K562 (cell line): ENCODE results near the gene FDPS. TPM values are rescaled to one million over a fixed set of nuclear protein-coding genes. Genes with fewer than 3 reads are reported as not detected.

Experiments used
- CREB1 ChIP-seq, 2 experiments: sonication (generic) in 1 of 2; formaldehyde crosslinking in 1 of 2; IDR thresholded peaks; 2 replicates each; pipeline versions ENCODE4 v1.6.1 to v1.8.0; 2012 to 2022; ENCODE audit warnings: inconsistent platforms in 1 of 2, mild to moderate bottlenecking in 1 of 2, missing genetic modification reagents in 1 of 2, moderate library complexity in 1 of 2
- ETV1 ChIP-seq: fragments of 450-650 bp; conservative IDR thresholded peaks from 2 replicates; pipeline ENCODE4 v1.6.1; 2016; ENCODE audit warnings: missing genetic modification characterization, control low read depth, low read depth, missing compliant biosample characterization
- FUS ChIP-seq: fragments of 200-400 bp; formaldehyde crosslinking; optimal IDR thresholded peaks from 2 replicates; pipeline ENCODE3; 2017; ENCODE audit warnings: low read depth, low read length
- HSF4 ChIP-seq: fragments of 250-450 bp; sonication (Bioruptor Pico); IDR thresholded peaks from 2 replicates; pipeline ENCODE4 v2.1.2; 2022; ENCODE audit warnings: mild to moderate bottlenecking, moderate library complexity, borderline replicate concordance
- MAZ ChIP-seq, 2 experiments: fragments of 450-650 bp in 1 of 2; sonication (generic) in 1 of 2; formaldehyde crosslinking; IDR thresholded peaks in 1 of 2; conservative IDR thresholded peaks in 1 of 2; 2 replicates each; pipeline versions ENCODE4 v1.4.0 to v1.5.0; 2020; ENCODE audit warnings: mild to moderate bottlenecking in 1 of 2, missing genetic modification reagents in 1 of 2
- NCOA1 ChIP-seq: fragments of 450-650 bp; IDR thresholded peaks from 2 replicates; pipeline ENCODE4 v1.6.1; 2016; ENCODE audit warnings: low read depth
- PCBP2 ChIP-seq: fragments of 200-400 bp; formaldehyde crosslinking; IDR thresholded peaks from 2 replicates; pipeline ENCODE4 v1.6.1; 2018; ENCODE audit warnings: low read length, low read depth, mild to moderate bottlenecking, moderate library complexity; ENCODE audit not compliant: poor library complexity, severe bottlenecking
- ZNF707 ChIP-seq: fragments of 250-450 bp; sonication (Bioruptor Pico); conservative IDR thresholded peaks from 2 replicates; pipeline ENCODE4 v1.8.0; 2022; ENCODE audit warnings: inconsistent platforms, mild to moderate bottlenecking, moderate library complexity
- polyA plus RNA-seq, 8 experiments: library from polyadenylated mRNA; depleted of rRNA in 4 of 8; stranded (reverse) in 5 of 8; unstranded in 3 of 8; fragments of >200 nt; fragmentation: Nextera tagmentation in 2 of 8; fragmentation: Illumina TruSeq in 1 of 8; extraction: Ambion mirVana in 2 of 8; extraction: Trizol in 1 of 8; gene quantifications; 2 replicates each; pipeline versions ENCODE4 v1.2.1 to v1.2.3, GENCODE V29; 2011 to 2014; ENCODE audit warnings: inconsistent platforms in 1 of 8, missing spikeins in 1 of 8
- total RNA-seq, 7 experiments: library from RNA; depleted of rRNA in 6 of 7; stranded (reverse); fragments of >200 nt in 6 of 7; fragmentation: Illumina TruSeq in 2 of 7; extraction: Trizol in 2 of 7; gene quantifications; 2 replicates each; pipeline versions ENCODE4 v1.2.1 to v1.2.3, GENCODE V29; 2011 to 2021; ENCODE audit warnings: low replicate concordance in 1 of 7
- TF ChIP-seq, protein P1 (sequence below), 2 experiments: IDR thresholded peaks; 2 replicates each; pipeline ENCODE4 v1.6.1; 2012; ENCODE audit warnings: improper control_type of control experiment in 2 of 2, low read depth in 2 of 2, low read length in 2 of 2, borderline replicate concordance in 1 of 2
- TF ChIP-seq, protein P2 (sequence below): sonication (generic); formaldehyde crosslinking; IDR thresholded peaks from 2 replicates; pipeline ENCODE4 v1.8.0; 2023; ENCODE audit warnings: missing genetic modification reagents, mild to moderate bottlenecking, borderline replicate concordance
- TF ChIP-seq, protein P3 (sequence below): fragments of 250-450 bp; sonication (Bioruptor Pico); IDR thresholded peaks from 2 replicates; pipeline ENCODE4 v1.9.0; 2021; ENCODE audit warnings: mild to moderate bottlenecking
- TF ChIP-seq, protein P4 (sequence below): fragments of 450-650 bp; IDR thresholded peaks from one replicate; pipeline ENCODE4 v1.6.1; 2018; ENCODE audit warnings: mild to moderate bottlenecking, moderate library complexity; ENCODE audit not compliant: partially characterized antibody
- TF ChIP-seq, protein P5 (sequence below): sonication (generic); IDR thresholded peaks from 2 replicates; pipeline ENCODE4 v1.6.1; 2016
- TF ChIP-seq, protein P6 (sequence below): fragments of 450-650 bp; IDR thresholded peaks from 2 replicates; pipeline ENCODE4 v1.6.1; 2014; ENCODE audit warnings: low read depth, mild to moderate bottlenecking, moderate library complexity, borderline replicate concordance

FDPS gene
- total and polyA plus RNA-seq, 9 of the 15 experiments (the other 6 are each of a cell fraction or from before 2014, with no cell fraction given): 247 to 884 (median 360) TPM

DNA sequence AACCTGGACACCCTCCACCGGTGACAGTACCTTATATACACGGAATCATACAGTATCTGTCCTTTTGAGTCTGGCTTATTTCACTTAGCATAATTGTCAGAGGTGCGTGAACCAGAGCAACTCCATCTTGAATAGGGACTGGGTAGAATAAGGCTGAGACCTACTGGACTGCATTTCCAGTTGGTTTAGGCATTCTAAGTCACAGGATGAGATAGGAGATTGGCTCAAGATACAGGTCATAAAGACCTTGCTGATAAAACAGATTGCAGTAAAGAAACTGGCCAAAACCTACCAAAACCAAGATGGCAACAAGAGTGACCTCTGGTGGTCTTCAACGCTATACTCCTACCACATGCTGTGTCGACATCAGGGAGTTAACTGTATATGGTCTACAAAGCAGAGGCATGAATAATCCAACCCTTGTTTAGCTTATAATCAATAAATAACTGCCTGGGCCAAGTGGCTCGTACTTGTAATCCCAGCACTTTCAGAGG is 1.4 kb upstream of the FDPS start (continued):
- TF ChIP-seq, protein P1, sequence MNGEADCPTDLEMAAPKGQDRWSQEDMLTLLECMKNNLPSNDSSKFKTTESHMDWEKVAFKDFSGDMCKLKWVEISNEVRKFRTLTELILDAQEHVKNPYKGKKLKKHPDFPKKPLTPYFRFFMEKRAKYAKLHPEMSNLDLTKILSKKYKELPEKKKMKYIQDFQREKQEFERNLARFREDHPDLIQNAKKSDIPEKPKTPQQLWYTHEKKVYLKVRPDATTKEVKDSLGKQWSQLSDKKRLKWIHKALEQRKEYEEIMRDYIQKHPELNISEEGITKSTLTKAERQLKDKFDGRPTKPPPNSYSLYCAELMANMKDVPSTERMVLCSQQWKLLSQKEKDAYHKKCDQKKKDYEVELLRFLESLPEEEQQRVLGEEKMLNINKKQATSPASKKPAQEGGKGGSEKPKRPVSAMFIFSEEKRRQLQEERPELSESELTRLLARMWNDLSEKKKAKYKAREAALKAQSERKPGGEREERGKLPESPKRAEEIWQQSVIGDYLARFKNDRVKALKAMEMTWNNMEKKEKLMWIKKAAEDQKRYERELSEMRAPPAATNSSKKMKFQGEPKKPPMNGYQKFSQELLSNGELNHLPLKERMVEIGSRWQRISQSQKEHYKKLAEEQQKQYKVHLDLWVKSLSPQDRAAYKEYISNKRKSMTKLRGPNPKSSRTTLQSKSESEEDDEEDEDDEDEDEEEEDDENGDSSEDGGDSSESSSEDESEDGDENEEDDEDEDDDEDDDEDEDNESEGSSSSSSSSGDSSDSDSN (IDR thresholded peaks at IDR 0.05; ENCODE audit: borderline replicate concordance in 1 of 2, low read depth in 2 of 2, low read length in 2 of 2): no peak
- peak; percentile 93; the same call in 1 of the 2 replicates for TF ChIP-seq HSF4 (CRISPR knock-in tag)
- peak; percentile 75; the same call in 1 of the 2 replicates for TF ChIP-seq ZNF707 (CRISPR knock-in tag)
- no peak for TF ChIP-seq PCBP2
- TF ChIP-seq NCOA1: no peak
- TF ChIP-seq, protein P2, sequence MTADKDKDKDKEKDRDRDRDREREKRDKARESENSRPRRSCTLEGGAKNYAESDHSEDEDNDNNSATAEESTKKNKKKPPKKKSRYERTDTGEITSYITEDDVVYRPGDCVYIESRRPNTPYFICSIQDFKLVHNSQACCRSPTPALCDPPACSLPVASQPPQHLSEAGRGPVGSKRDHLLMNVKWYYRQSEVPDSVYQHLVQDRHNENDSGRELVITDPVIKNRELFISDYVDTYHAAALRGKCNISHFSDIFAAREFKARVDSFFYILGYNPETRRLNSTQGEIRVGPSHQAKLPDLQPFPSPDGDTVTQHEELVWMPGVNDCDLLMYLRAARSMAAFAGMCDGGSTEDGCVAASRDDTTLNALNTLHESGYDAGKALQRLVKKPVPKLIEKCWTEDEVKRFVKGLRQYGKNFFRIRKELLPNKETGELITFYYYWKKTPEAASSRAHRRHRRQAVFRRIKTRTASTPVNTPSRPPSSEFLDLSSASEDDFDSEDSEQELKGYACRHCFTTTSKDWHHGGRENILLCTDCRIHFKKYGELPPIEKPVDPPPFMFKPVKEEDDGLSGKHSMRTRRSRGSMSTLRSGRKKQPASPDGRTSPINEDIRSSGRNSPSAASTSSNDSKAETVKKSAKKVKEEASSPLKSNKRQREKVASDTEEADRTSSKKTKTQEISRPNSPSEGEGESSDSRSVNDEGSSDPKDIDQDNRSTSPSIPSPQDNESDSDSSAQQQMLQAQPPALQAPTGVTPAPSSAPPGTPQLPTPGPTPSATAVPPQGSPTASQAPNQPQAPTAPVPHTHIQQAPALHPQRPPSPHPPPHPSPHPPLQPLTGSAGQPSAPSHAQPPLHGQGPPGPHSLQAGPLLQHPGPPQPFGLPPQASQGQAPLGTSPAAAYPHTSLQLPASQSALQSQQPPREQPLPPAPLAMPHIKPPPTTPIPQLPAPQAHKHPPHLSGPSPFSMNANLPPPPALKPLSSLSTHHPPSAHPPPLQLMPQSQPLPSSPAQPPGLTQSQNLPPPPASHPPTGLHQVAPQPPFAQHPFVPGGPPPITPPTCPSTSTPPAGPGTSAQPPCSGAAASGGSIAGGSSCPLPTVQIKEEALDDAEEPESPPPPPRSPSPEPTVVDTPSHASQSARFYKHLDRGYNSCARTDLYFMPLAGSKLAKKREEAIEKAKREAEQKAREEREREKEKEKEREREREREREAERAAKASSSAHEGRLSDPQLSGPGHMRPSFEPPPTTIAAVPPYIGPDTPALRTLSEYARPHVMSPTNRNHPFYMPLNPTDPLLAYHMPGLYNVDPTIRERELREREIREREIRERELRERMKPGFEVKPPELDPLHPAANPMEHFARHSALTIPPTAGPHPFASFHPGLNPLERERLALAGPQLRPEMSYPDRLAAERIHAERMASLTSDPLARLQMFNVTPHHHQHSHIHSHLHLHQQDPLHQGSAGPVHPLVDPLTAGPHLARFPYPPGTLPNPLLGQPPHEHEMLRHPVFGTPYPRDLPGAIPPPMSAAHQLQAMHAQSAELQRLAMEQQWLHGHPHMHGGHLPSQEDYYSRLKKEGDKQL (CRISPR knock-in tag): no peak
- TF ChIP-seq, protein P3, sequence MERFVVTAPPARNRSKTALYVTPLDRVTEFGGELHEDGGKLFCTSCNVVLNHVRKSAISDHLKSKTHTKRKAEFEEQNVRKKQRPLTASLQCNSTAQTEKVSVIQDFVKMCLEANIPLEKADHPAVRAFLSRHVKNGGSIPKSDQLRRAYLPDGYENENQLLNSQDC (CRISPR knock-in tag): no peak
- no peak for TF ChIP-seq FUS
- TF ChIP-seq ETV1 (tag): peak; percentile 82
- no peak for TF ChIP-seq CREB1 (IDR thresholded peaks at IDR 0.05)
- no peak for TF ChIP-seq CREB1 (CRISPR knock-in tag; IDR thresholded peaks at IDR 0.05)
- TF ChIP-seq, protein P4, sequence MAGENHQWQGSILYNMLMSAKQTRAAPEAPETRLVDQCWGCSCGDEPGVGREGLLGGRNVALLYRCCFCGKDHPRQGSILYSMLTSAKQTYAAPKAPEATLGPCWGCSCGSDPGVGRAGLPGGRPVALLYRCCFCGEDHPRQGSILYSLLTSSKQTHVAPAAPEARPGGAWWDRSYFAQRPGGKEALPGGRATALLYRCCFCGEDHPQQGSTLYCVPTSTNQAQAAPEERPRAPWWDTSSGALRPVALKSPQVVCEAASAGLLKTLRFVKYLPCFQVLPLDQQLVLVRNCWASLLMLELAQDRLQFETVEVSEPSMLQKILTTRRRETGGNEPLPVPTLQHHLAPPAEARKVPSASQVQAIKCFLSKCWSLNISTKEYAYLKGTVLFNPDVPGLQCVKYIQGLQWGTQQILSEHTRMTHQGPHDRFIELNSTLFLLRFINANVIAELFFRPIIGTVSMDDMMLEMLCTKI: no peak
- TF ChIP-seq, protein P5, sequence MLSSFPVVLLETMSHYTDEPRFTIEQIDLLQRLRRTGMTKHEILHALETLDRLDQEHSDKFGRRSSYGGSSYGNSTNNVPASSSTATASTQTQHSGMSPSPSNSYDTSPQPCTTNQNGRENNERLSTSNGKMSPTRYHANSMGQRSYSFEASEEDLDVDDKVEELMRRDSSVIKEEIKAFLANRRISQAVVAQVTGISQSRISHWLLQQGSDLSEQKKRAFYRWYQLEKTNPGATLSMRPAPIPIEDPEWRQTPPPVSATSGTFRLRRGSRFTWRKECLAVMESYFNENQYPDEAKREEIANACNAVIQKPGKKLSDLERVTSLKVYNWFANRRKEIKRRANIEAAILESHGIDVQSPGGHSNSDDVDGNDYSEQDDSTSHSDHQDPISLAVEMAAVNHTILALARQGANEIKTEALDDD: peak; percentile 62; the same call in 1 of the 2 replicates
- peak in 1 of 2 experiments; percentile 88; a peak in 2 of 4 replicates for TF ChIP-seq MAZ (CRISPR knock-in tag; conservative IDR thresholded peaks at IDR 0.05 in 1 of 2, IDR thresholded peaks at IDR 0.05 in 1 of 2)
- TF ChIP-seq, protein P6, sequence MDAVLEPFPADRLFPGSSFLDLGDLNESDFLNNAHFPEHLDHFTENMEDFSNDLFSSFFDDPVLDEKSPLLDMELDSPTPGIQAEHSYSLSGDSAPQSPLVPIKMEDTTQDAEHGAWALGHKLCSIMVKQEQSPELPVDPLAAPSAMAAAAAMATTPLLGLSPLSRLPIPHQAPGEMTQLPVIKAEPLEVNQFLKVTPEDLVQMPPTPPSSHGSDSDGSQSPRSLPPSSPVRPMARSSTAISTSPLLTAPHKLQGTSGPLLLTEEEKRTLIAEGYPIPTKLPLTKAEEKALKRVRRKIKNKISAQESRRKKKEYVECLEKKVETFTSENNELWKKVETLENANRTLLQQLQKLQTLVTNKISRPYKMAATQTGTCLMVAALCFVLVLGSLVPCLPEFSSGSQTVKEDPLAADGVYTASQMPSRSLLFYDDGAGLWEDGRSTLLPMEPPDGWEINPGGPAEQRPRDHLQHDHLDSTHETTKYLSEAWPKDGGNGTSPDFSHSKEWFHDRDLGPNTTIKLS: no peak
